IPS-20b (cell line): Measurements from ENCODE around the gene IPMK.
"Not testable (repeated sequence)": the region's sequence is repeated elsewhere in the genome, so short reads cannot be mapped to it uniquely, and the experiment has no call there.

Experiments used
- H3K27ac ChIP-seq: one replicate; pipeline ENCODE4 v1.5.1; 2013; ENCODE audit warnings: low read length
- H3K27me3 ChIP-seq: 2 replicates; pipeline ENCODE4 v1.6.1; 2013; ENCODE audit warnings: mild to moderate bottlenecking, low read length, inconsistent platforms; ENCODE audit not compliant: insufficient read depth
- H3K36me3 ChIP-seq: 2 replicates; pipeline ENCODE4 v1.6.1; 2013; ENCODE audit warnings: low read depth, mild to moderate bottlenecking, inconsistent platforms, low read length, moderate library complexity; ENCODE audit not compliant: insufficient read depth
- H3K4me1 ChIP-seq: 2 replicates; pipeline ENCODE4 v1.6.1; 2013; ENCODE audit warnings: mild to moderate bottlenecking, control low read depth, inconsistent platforms, low read length, moderate library complexity; ENCODE audit not compliant: insufficient read depth
- H3K4me3 ChIP-seq: 2 replicates; pipeline ENCODE4 v1.5.1; 2013; ENCODE audit warnings: mild to moderate bottlenecking, low read length, inconsistent platforms
- H3K9ac ChIP-seq: 2 replicates; pipeline ENCODE4 v1.6.1; 2013; ENCODE audit warnings: low read depth, mild to moderate bottlenecking, inconsistent platforms, low read length, moderate library complexity
- H3K9me3 ChIP-seq: 2 replicates; pipeline ENCODE4 v1.6.1; 2013; ENCODE audit warnings: mild to moderate bottlenecking, low read depth, low read length, inconsistent platforms; ENCODE audit not compliant: insufficient read depth

The IPMK gene

GRCh38 chr10:58266003-58266825 is 1.5 kb downstream of the IPMK start:
- Histone ChIP-seq H3K9me3 (no peaks in the 10 kb centered on the region), H3K27me3 (peaks cover 16% of the 10 kb centered on the region), H3K27ac (no peak overlapping the region), H3K36me3 (no peaks in the 10 kb centered on the region), H3K9ac (peak overlapping the region; percentile 23; the same call in 1 of the 2 replicates), H3K4me1 (peaks cover 29% of the 10 kb centered on the region), H3K4me3 (peak overlapping the region; percentile 96)

- H3K9me3 ChIP-seq: no peaks in the 10 kb centered on the region
- H3K4me1 ChIP-seq: peaks cover 26% of the 10 kb centered on the region
- no peaks in the 10 kb centered on the region for H3K36me3 ChIP-seq
- peaks cover 16% of the 10 kb centered on the region for H3K27me3 ChIP-seq
- no peak overlapping the region for H3K9ac ChIP-seq
- H3K27ac ChIP-seq: no peak overlapping the region
- peak overlapping the region; percentile 96 for H3K4me3 ChIP-seq
These were observed 2.4 kb downstream of the IPMK start for GRCh38 chr10:58265249-58265648.

- Histone ChIP-seq H3K9me3 (no peaks in the 10 kb centered on the region), H3K4me3 (peak overlapping the region; percentile 96), H3K27me3 (peaks cover 16% of the 10 kb centered on the region), H3K9ac (no peak overlapping the region), H3K27ac (no peak overlapping the region), H3K4me1 (peaks cover 23% of the 10 kb centered on the region), H3K36me3 (no peaks in the 10 kb centered on the region)
These were observed 2.9 kb downstream of the IPMK start for GRCh38 chr10:58264780-58265179.

GRCh38 chr10:58262766-58263165 is 4.9 kb downstream of the IPMK start:
- Histone ChIP-seq H3K9me3 (0 out of 2 replicates have a peak, but pooled peaks cover under 1% of the 10 kb centered on the region), H3K9ac (no peak overlapping the region), H3K4me3 (no peak overlapping the region), H3K4me1 (peaks cover 23% of the 10 kb centered on the region), H3K36me3 (no peaks in the 10 kb centered on the region), H3K27me3 (peaks cover 16% of the 10 kb centered on the region), H3K27ac (no peak overlapping the region)

GRCh38 chr10:58260334-58260733 is 7.4 kb downstream of the IPMK start:
- H3K4me3 ChIP-seq: no peak overlapping the region
- H3K9ac ChIP-seq: no peak overlapping the region
- peaks cover 9% of the 10 kb centered on the region for H3K4me1 ChIP-seq
- H3K36me3 ChIP-seq: 0 out of 2 replicates have a peak, but pooled peaks cover under 1% of the 10 kb centered on the region
- H3K9me3 ChIP-seq: peaks cover 8% of the 10 kb centered on the region
- no peak overlapping the region for H3K27ac ChIP-seq
- H3K27me3 ChIP-seq: no peaks in the 10 kb centered on the region; the same call in 1 of the 2 replicates

- Histone ChIP-seq H3K4me1 (no peaks in the 10 kb centered on the region), H3K9me3 (peaks cover 9% of the 10 kb centered on the region), H3K27ac (no peak overlapping the region), H3K36me3 (0 out of 2 replicates have a peak, but pooled peaks cover 4% of the 10 kb centered on the region), H3K9ac (no peak overlapping the region), H3K4me3 (no peak overlapping the region), H3K27me3 (no peaks in the 10 kb centered on the region)
These were observed 8.6 kb downstream of the IPMK start for GRCh38 chr10:58258977-58259692.

GRCh38 chr10:58256013-58256780 is 11.5 kb downstream of the IPMK start:
- H3K4me3 ChIP-seq, H3K27me3 ChIP-seq, H3K9ac ChIP-seq, H3K4me1 ChIP-seq, H3K27ac ChIP-seq, H3K36me3 ChIP-seq: not testable (repeated sequence)
- peaks cover 19% of the 10 kb centered on the region for H3K9me3 ChIP-seq

- no peak overlapping the region for H3K27ac ChIP-seq
- no peaks in the 10 kb centered on the region for H3K27me3 ChIP-seq
- no peak overlapping the region for H3K9ac ChIP-seq
- peaks cover 4% of the 10 kb centered on the region; the same call in 1 of the 2 replicates for H3K4me1 ChIP-seq
- peaks cover 19% of the 10 kb centered on the region for H3K9me3 ChIP-seq
- H3K4me3 ChIP-seq: no peak overlapping the region
- 0 out of 2 replicates have a peak, but pooled peaks cover 4% of the 10 kb centered on the region for H3K36me3 ChIP-seq
These were observed 13.1 kb downstream of the IPMK start for GRCh38 chr10:58254644-58255043.

- Histone ChIP-seq H3K27me3 (no peaks in the 10 kb centered on the region), H3K4me1 (peaks cover 4% of the 10 kb centered on the region; the same call in 1 of the 2 replicates), H3K36me3 (0 out of 2 replicates have a peak, but pooled peaks cover 4% of the 10 kb centered on the region), H3K4me3 (no peak overlapping the region), H3K27ac (no peak overlapping the region), H3K9me3 (peaks cover 19% of the 10 kb centered on the region), H3K9ac (no peak overlapping the region)
These were observed 14.5 kb downstream of the IPMK start for GRCh38 chr10:58253184-58253583.

- H3K4me1 ChIP-seq: peaks cover 12% of the 10 kb centered on the region
- H3K9ac ChIP-seq, H3K27ac ChIP-seq, H3K9me3 ChIP-seq, H3K27me3 ChIP-seq, H3K4me3 ChIP-seq, H3K36me3 ChIP-seq: not testable (repeated sequence)
These were observed 23.0 kb downstream of the IPMK start for GRCh38 chr10:58244666-58245065.

GRCh38 chr10:58244242-58244641 is 23.5 kb downstream of the IPMK start:
- H3K36me3 ChIP-seq, H3K9ac ChIP-seq, H3K9me3 ChIP-seq, H3K4me3 ChIP-seq, H3K27me3 ChIP-seq, H3K27ac ChIP-seq: not testable (repeated sequence)
- peaks cover 12% of the 10 kb centered on the region for H3K4me1 ChIP-seq
